ENCODE measurements around the gene SMAD7. TPM values are rescaled to one million over a fixed set of nuclear protein-coding genes. Genes with fewer than 3 reads are reported as not detected.
A peak's percentile ranks its signal among the peaks of the same experiment; 100 is the strongest.

The SMAD7 gene
- total and polyA plus RNA-seq, 4 experiments from 2014 or later = 2.7 to 31.2 (median 17.9) TPM

DNA sequence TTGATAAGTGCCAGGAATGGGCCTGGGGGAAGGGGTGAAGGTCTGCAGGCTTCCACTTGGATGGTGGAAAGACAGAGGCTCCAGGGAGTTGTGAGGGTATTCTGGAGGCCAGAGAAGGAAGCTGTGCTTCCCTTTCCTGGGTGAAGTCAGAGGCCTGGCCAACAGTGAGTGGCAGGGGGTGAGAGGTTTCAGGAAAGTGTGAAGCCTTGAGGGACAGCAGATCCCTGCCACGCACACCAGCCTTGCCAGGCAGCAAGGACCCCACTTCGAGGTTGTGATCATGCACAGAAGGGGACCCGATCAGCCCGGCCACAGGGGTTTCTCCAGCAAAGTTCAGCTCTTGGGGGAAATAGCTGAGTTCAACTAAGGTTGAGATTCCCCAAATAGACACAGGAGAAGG lies 66.5 kb downstream of the SMAD7 start:
- Histone ChIP-seq H3K9me3 (ENCODE audit: control insufficient read depth in 1 of 2, low read length in 2 of 2) (no peaks in the 10 kb centered on the region), H3K27ac (ENCODE audit: low read depth, low read length) (no peak overlapping the region), H3K4me1 (ENCODE audit: insufficient read depth, low read length) (no peaks in the 10 kb centered on the region), H3K27me3 (ENCODE audit: insufficient read depth, low read length) (no peaks in the 10 kb centered on the region), H3K4me3 (ENCODE audit: low read length in 2 of 2) (no peak overlapping the region), H3K36me3 (ENCODE audit: insufficient read depth, low read length) (no peaks in the 10 kb centered on the region)
- ChIA-PET POLR2A (ENCODE audit: partially characterized antibody) (no interaction called here), CTCF (ENCODE audit: partially characterized antibody) (no interaction called here)
- Mint-ChIP-seq H3K27me3 (no peaks in the 10 kb centered on the region), H3K36me3 (no peaks in the 10 kb centered on the region), H3K4me3 (no peak overlapping the region), H3K9me3 (no peaks in the 10 kb centered on the region), H3K27ac (peak overlapping the region in 1 of 7 donors; percentile 58), H3K4me1 (peaks cover 8 to 15% (median 10%) of the 10 kb centered on the region in 4 donors)
- intact Hi-C loops (cut with micrococcal nuclease) = no loop called here
- no peak for DNase-seq

DNA sequence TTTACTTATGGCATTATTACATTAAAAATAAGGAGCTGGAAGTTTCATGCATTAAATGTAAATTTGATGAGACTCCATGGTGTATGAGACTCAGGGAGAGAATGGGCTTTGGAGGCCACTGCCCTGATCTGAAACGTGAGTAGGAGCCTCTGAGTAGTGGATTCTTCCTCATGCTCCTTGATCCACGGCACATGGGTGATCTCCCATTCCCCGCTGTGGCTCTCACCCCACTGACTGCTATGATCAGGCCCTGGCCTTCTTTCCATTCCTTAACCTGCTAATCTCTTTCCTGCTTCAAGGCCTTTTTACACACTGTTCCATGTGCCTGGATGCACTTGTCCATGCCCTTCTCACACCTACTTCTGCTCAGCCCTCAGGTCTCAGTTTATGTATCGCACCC lies 68.4 kb downstream of the SMAD7 start:
- Mint-ChIP-seq H3K4me1 (peaks cover 8 to 15% (median 12%) of the 10 kb centered on the region in 4 donors), H3K9me3 (no peaks in the 10 kb centered on the region), H3K27me3 (peaks cover 0 to 2% of the 10 kb centered on the region in 2 donors), H3K4me3 (no peak overlapping the region), H3K27ac (peak overlapping the region in 1 of 7 donors; percentile 77), H3K36me3 (no peaks in the 10 kb centered on the region)
- H3K27ac ChIP-seq (ENCODE audit: low read depth, low read length) = no peak overlapping the region
- DNase-seq = no peak
- H3K9me3 ChIP-seq (ENCODE audit: control insufficient read depth in 1 of 2, low read length in 2 of 2) = no peaks in the 10 kb centered on the region
- ChIA-PET CTCF (ENCODE audit: partially characterized antibody) (no interaction called here), POLR2A (ENCODE audit: partially characterized antibody) (no interaction called here)
- H3K4me3 ChIP-seq (ENCODE audit: low read length in 2 of 2) = no peak overlapping the region
- no peaks in the 10 kb centered on the region for H3K27me3 ChIP-seq (ENCODE audit: insufficient read depth, low read length)
- no peaks in the 10 kb centered on the region for H3K4me1 ChIP-seq (ENCODE audit: insufficient read depth, low read length)
- intact Hi-C loops (cut with micrococcal nuclease) = no loop called here
- no peaks in the 10 kb centered on the region for H3K36me3 ChIP-seq (ENCODE audit: insufficient read depth, low read length)

DNA sequence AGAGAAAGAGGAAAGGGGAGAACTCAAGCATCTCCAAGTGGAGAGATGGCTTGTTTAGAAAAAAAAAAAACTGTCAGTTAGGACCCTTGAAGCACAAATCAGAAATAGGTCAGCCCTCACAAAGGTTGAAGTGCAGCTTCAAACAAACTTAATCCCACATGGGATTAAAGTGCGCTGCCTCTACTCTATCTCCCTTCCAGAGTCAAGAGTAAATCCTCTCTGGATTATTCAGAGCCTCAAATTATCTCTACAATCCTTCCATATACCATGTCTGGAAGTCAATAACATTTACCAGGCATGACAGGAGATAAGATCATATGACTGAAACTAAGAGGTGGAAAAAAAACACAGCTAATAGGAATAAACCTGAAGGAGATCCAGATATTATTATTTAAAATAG lies 69.8 kb downstream of the SMAD7 start:
- H3K9me3 ChIP-seq (ENCODE audit: control insufficient read depth in 1 of 2, low read length in 2 of 2) = no peaks in the 10 kb centered on the region
- no peak overlapping the region for H3K4me3 Mint-ChIP-seq
- no peak overlapping the region for H3K27ac ChIP-seq (ENCODE audit: low read depth, low read length)
- peaks cover 0 to 2% of the 10 kb centered on the region in 2 donors for H3K27me3 Mint-ChIP-seq
- H3K36me3 ChIP-seq (ENCODE audit: insufficient read depth, low read length) = no peaks in the 10 kb centered on the region
- no peak overlapping the region for H3K4me3 ChIP-seq (ENCODE audit: low read length in 2 of 2)
- H3K36me3 Mint-ChIP-seq = no peaks in the 10 kb centered on the region
- intact Hi-C loops (cut with micrococcal nuclease) = no loop called here
- DNase-seq = no peak
- H3K4me1 ChIP-seq (ENCODE audit: insufficient read depth, low read length) = no peaks in the 10 kb centered on the region
- no peaks in the 10 kb centered on the region for H3K27me3 ChIP-seq (ENCODE audit: insufficient read depth, low read length)
- ChIA-PET POLR2A (ENCODE audit: partially characterized antibody) (no interaction called here), CTCF (ENCODE audit: partially characterized antibody) (interaction anchor here (0.6 to 1.0 kb wide), 3 partner anchors 32 to 1481 kb away, joined by 3 to 4 read pairs (median 3); no protein-coding TSS in a partner anchor)
- no peak overlapping the region for H3K27ac Mint-ChIP-seq
- no peaks in the 10 kb centered on the region for H3K9me3 Mint-ChIP-seq
- H3K4me1 Mint-ChIP-seq = peaks cover 8 to 15% (median 11%) of the 10 kb centered on the region in 4 donors

DNA sequence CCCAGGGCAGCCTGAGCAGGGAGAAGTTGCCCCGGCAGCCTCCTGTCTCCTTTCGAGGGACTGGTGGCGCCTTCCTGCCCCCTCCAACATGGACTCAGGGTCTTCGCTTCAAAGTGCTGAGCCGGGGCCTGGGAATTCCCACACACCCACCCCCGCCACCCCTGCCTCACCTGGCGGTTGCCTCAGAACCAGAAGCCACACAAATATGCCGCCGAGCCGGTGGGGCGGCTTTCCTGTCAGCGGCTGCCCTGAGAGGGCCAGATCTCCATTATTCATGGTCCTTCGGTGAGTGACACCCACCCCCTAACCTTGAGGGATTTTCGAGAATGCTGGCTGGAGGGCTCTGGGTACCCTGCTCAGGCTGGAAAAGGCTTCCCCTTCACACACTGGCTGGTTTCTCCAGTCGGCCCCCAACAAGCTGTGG lies 71.7 kb downstream of the SMAD7 start:
- no peak overlapping the region for H3K27ac Mint-ChIP-seq

DNA sequence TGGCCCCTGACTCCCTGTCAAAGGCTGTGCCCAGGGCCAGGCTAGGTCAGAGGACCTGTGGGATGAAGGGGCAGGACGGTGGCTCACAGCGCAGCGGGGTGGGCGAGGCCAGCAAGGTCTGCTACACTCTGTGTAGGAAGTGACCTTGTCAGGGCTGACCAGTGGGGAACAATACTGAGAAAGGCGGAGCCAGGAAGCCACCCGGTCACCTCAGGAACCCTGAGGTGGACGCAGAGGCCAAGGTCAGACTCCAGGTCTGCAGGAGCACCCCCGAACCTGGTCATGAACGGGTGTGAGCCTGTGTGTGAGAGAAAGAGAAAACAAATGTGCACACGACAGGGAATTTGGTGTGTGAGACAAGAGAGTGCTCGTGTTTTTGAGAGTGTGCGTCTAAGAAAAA lies 72.3 kb downstream of the SMAD7 start:
- ChIA-PET CTCF (ENCODE audit: partially characterized antibody) (no interaction called here), POLR2A (ENCODE audit: partially characterized antibody) (no interaction called here)
- Mint-ChIP-seq H3K27me3 (peaks cover 0 to 2% of the 10 kb centered on the region in 2 donors), H3K36me3 (no peaks in the 10 kb centered on the region), H3K4me3 (no peak overlapping the region), H3K4me1 (peaks cover 8 to 11% (median 10%) of the 10 kb centered on the region in 4 donors), H3K9me3 (no peaks in the 10 kb centered on the region), H3K27ac (peak overlapping the region in 3 of 7 donors; percentile 43 to 60 (median 44))
- no peaks in the 10 kb centered on the region for H3K9me3 ChIP-seq (ENCODE audit: control insufficient read depth in 1 of 2, low read length in 2 of 2)
- DNase-seq = no peak
- no peaks in the 10 kb centered on the region for H3K27me3 ChIP-seq (ENCODE audit: insufficient read depth, low read length)
- intact Hi-C loops (cut with micrococcal nuclease) = no loop called here
- H3K27ac ChIP-seq (ENCODE audit: low read depth, low read length) = no peak overlapping the region
- H3K36me3 ChIP-seq (ENCODE audit: insufficient read depth, low read length) = no peaks in the 10 kb centered on the region
- H3K4me3 ChIP-seq (ENCODE audit: low read length in 2 of 2) = no peak overlapping the region
- H3K4me1 ChIP-seq (ENCODE audit: insufficient read depth, low read length) = no peaks in the 10 kb centered on the region

More for the DNA sequence above, 71.7 kb downstream of the SMAD7 start:
- Histone ChIP-seq H3K4me3 (ENCODE audit: low read length in 2 of 2) (no peak overlapping the region), H3K4me1 (ENCODE audit: insufficient read depth, low read length) (no peaks in the 10 kb centered on the region), H3K9me3 (ENCODE audit: control insufficient read depth in 1 of 2, low read length in 2 of 2) (no peaks in the 10 kb centered on the region), H3K27me3 (ENCODE audit: insufficient read depth, low read length) (no peaks in the 10 kb centered on the region), H3K27ac (ENCODE audit: low read depth, low read length) (no peak overlapping the region), H3K36me3 (ENCODE audit: insufficient read depth, low read length) (no peaks in the 10 kb centered on the region)
- H3K4me1 Mint-ChIP-seq = peaks cover 8 to 11% (median 10%) of the 10 kb centered on the region in 4 donors
- H3K27me3 Mint-ChIP-seq = peaks cover 0 to 2% of the 10 kb centered on the region in 2 donors
- H3K4me3 Mint-ChIP-seq = no peak overlapping the region
- no peaks in the 10 kb centered on the region for H3K9me3 Mint-ChIP-seq
- no peaks in the 10 kb centered on the region for H3K36me3 Mint-ChIP-seq
- CTCF ChIA-PET (ENCODE audit: partially characterized antibody) = no interaction called here
- POLR2A ChIA-PET (ENCODE audit: partially characterized antibody) = no interaction called here
- intact Hi-C loops (cut with micrococcal nuclease) = no loop called here
- no peak for DNase-seq

DNA sequence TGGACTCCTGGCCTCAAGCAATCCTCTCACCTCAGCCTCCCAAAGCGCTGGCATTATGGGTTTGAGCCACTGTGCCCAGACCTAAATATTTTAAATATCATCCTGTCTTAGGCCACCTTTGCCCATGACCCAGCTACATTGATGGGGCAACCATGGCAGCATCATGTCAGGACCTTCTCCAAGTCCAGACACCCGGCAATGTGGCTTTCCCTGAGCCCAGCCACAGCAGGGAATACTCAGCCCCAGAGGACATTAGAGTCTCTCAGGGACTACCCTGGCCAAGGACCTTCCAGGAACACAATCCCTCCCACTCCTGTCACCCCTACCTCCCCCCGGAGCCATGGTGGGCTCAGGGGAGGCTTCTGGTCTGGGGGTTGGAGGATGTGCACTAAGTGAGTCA lies 72.8 kb downstream of the SMAD7 start:
- no peak for DNase-seq
- Histone ChIP-seq H3K4me1 (ENCODE audit: insufficient read depth, low read length) (no peaks in the 10 kb centered on the region), H3K27ac (ENCODE audit: low read depth, low read length) (no peak overlapping the region), H3K27me3 (ENCODE audit: insufficient read depth, low read length) (no peaks in the 10 kb centered on the region), H3K9me3 (ENCODE audit: control insufficient read depth in 1 of 2, low read length in 2 of 2) (no peaks in the 10 kb centered on the region), H3K36me3 (ENCODE audit: insufficient read depth, low read length) (no peaks in the 10 kb centered on the region), H3K4me3 (ENCODE audit: low read length in 2 of 2) (no peak overlapping the region)
- peak overlapping the region in 1 of 7 donors; percentile 44 for H3K27ac Mint-ChIP-seq
- intact Hi-C loops (cut with micrococcal nuclease) = no loop called here
- POLR2A ChIA-PET (ENCODE audit: partially characterized antibody) = no interaction called here
- H3K4me1 Mint-ChIP-seq = peaks cover 9 to 15% (median 10%) of the 10 kb centered on the region in 4 donors
- CTCF ChIA-PET (ENCODE audit: partially characterized antibody) = no interaction called here
- peaks cover 0 to 2% of the 10 kb centered on the region in 2 donors for H3K27me3 Mint-ChIP-seq
- no peaks in the 10 kb centered on the region for H3K36me3 Mint-ChIP-seq
- H3K9me3 Mint-ChIP-seq = no peaks in the 10 kb centered on the region
- no peak overlapping the region for H3K4me3 Mint-ChIP-seq

DNA sequence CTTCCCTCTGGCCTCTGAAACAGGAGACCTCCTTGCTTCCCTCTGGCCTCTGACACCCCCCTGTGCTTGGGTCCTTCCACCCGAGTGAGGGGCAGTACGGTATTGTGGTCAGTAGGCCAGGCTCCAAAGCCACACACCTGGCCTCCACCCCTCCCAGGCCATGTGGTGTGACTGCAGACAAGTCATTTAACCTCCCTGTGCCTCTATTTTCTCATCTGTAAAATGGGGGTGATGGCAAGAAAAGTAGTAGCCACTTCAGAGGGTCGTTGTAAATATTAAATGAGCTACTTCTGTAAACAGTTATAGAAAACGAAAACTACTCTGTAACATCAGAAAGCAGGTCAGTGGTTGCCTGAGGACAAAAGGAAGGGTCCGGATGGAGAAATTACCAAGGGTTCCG lies 74.2 kb downstream of the SMAD7 start:
- H3K9me3 Mint-ChIP-seq = no peaks in the 10 kb centered on the region
- ChIA-PET CTCF (ENCODE audit: partially characterized antibody) (no interaction called here), POLR2A (ENCODE audit: partially characterized antibody) (interaction anchor here (0.7 kb wide), 1 partner anchor 64 kb away, joined by 3 read pairs; no protein-coding TSS in a partner anchor)
- peaks cover 0 to 2% of the 10 kb centered on the region in 2 donors for H3K27me3 Mint-ChIP-seq
- peaks cover 9 to 16% (median 12%) of the 10 kb centered on the region in 4 donors for H3K4me1 Mint-ChIP-seq
- Histone ChIP-seq H3K4me1 (ENCODE audit: insufficient read depth, low read length) (no peaks in the 10 kb centered on the region), H3K36me3 (ENCODE audit: insufficient read depth, low read length) (no peaks in the 10 kb centered on the region), H3K4me3 (ENCODE audit: low read length in 2 of 2) (no peak overlapping the region), H3K27ac (ENCODE audit: low read depth, low read length) (no peak overlapping the region), H3K9me3 (ENCODE audit: control insufficient read depth in 1 of 2, low read length in 2 of 2) (no peaks in the 10 kb centered on the region), H3K27me3 (ENCODE audit: insufficient read depth, low read length) (no peaks in the 10 kb centered on the region)
- no peak overlapping the region for H3K4me3 Mint-ChIP-seq
- H3K27ac Mint-ChIP-seq = no peak overlapping the region
- DNase-seq = no peak
- intact Hi-C loops (cut with micrococcal nuclease) = no loop called here
- no peaks in the 10 kb centered on the region for H3K36me3 Mint-ChIP-seq

Measured in CD4-positive, alpha-beta memory T cell (primary cell).